Iris pigment epithelial cell (primary cell): ENCODE results near the gene SPACA7.
"Not testable (repeated sequence)": the region's sequence is repeated elsewhere in the genome, so short reads cannot be mapped to it uniquely, and the experiment has no call there.

Experiments
- DNase-seq: peaks from one replicate; pipeline ENCODE4 v3.0.0-alpha.2; 2011; ENCODE audit warnings: low read depth

Gene SPACA7

DNA sequence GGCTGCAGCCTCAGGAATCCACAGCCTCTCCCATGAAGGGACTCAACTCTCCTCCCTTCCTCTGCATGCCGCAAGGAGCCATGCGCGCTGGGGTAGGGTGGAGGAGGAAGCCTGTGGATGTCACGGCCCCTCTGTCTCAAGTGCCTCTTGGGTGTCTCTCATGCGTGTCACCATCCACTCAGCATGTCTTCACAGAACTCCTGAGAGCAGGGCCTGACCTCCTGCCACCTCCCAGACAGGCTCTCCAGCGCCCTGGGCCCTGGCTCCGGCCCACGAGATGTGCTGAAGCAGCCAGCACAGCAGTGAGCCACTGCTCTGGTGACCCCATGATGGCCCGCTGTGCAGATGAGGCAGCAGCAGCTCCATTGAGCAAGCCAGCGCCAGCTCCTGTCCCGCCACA is 25.9 kb upstream of the SPACA7 start:
- DNase-seq = no peak

GRCh38 chr13:112351825-112352224 is 24.3 kb upstream of the SPACA7 start:
- DNase-seq = no peak

DNA sequence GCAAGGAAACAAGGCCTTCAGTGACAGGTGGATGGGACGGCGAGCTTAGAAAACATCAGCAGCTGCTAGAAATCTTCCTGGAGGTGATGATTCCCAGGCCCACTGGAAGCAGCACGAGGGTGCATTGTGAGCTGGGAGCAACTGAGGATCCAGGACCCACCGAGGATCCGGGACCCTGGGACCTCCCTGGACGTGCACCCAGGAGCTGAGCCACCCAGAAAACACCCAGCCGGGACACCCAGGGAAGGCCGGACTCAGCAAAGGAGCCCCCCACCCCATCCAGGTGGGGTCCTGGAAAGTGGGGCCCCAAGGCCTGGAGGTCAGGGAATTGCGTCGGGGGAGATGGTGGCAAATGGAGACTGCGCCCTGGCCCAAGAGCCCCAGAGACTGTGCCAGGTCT is 22.3 kb upstream of the SPACA7 start:
- DNase-seq = no peak

DNA sequence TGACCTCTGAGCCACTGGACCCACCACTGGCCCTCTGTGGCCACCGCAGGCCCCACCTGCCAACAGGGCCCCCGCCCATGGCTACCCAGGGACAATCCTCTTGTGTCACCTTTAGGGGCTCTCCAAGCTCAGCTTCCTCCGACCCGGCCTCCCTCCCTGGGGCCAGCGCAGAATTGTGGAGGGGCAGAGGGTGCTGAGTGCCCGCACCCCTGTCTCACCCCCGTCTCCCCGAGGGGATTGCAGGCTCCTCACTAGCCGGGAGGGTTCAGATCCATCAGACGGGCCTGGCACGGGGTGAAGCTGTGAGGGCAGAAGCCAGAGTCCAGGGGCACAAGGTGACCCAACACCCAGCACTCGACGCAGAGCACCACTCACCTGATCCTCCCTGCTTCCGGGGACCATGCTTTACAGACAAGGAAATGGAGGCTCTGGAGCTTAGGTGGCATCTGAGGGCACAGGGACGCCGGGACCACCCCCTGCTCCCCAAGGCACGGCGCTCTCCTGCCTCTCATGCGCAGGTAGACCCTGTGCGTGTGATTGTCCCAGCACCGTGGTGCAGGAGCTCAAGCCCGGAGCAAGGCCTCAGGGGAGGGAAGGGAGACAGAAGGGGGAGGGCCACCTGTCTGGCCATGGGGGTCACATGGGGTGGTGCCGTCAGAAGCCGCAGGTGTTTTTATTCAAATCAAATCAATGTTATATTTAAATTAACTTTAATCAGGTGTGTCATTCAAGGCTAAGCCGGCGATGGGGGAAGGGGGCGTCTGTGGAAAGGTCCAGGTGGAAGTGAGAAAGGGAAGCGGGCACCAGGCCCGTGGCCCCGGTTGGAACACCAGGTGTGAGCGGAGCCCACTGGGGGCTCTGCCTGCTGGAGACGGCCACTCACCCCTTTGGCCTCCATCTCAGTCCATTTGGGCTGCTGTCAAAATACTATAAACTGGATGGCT is 21.6 kb upstream of the SPACA7 start:
- DNase-seq = no peak

- DNase-seq = no peak
These were observed 20.8 kb upstream of the SPACA7 start for GRCh38 chr13:112355274-112355838.

DNA sequence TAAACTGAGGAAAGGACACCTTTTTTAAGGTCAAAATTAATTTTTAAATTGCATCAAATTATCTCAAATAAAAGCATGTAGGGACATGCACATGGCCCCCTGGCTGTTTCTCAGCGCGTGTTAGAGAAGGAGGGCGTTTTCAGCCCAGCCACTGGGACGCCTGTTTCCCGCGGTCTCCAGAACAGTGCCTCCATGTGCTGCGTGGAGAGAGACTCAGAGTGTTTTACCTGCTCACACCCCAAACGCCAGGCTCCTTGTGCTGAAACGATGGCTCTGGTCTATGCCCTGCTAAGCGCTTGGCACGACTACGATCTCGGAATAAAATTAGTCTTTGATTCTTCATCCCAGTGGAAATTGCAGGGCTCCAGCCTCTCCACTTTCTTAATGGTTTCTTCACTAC is 20.0 kb upstream of the SPACA7 start:
- no peak for DNase-seq

GRCh38 chr13:112358156-112358555 is 18.0 kb upstream of the SPACA7 start:
- DNase-seq = no peak

DNA sequence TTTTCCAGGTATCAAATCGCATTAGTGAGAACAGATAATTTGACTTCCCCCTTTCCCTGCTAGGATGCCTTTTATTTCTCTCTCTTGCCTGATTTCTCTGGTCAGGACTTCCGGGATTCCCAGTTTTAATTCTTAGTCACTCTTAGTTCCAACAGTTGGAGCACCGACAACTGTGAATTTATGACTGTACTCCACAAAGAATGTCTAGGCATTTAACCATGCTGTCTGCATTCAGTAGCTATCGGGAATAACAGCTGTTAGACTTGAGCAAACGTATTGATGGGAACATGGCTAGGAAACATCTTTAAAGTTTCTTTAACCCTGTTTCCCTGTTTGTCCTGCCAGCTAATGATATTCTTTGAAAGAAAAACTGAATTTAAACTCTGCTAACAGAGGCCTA is 14.1 kb upstream of the SPACA7 start:
- DNase-seq = no peak

DNA sequence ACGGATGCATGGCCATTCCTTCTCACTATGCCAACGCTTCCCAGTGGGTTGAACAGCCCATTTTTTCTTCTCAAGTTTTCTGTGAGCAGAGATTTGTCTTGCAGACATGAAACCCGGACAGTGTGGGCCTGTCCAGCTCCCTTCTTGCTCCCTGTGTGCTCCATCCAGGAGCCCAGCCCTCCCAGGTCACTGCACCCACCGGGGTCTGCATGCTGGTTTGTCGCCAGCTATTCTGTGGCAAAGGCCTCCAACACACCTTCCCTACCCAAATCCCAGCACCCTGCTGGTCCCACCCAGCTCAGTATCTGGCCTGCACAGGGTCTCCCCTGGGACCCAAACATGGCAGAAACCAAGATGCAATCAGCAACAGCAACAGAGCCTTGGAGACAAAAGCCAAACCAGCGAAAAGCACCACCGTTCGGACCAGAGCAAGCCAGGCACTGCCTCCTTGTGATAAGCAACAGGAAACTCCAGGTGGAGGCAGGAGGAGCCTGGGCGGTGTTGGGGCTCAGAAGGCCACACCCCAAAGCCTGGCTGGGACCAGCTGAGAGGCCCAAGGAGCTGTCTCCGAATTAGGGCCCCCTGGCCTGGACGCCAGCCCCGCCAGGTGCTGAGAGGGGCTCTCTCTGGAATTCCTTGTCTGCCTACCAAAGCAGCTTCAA is 12.2 kb upstream of the SPACA7 start:
- no peak for DNase-seq

GRCh38 chr13:112366907-112367646 is 9.1 kb upstream of the SPACA7 start:
- no peak for DNase-seq

DNA sequence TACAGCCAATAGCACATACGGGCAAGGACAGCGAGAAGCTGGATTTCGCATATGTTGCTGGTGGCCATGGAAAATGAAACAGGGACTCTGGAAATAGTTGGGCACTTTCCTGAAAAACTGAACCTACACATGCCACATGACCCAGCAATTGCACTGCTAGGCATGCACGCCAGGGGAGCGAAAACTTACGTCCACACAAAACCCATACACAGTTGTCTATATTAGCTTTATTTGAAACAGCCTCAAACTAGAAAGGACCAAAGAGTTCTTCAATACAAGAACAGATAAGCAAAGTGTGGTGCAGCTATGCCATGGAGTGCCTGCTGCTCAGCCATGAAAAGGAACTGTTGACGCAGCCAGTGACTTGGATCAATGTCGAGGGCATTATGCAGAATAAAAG is 7.3 kb upstream of the SPACA7 start:
- no peak for DNase-seq

DNA sequence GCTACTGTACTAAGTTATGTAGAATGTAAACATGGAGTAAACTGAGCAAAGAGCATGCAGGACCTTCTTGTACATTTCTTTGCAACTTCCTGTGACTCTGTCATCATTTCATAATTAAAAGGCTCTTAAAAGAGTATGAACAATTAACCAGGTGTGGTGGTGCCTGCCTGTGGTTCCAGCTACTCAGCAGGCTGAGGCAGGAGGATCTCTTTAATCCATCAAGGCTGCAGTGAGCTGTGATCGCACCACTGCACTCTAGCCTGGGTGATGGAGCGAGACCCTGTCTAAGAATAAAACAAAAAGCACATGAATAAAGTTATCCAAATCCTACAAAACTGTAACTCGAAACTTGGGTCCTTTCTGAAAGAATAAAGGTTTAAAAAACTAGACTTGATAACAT is 5.8 kb upstream of the SPACA7 start:
- DNase-seq = no peak

GRCh38 chr13:112374271-112374670 is 1.9 kb upstream of the SPACA7 start:
- DNase-seq = no peak

GRCh38 chr13:112391746-112392145 is 15.6 kb downstream of the SPACA7 start:
- no peak for DNase-seq

- DNase-seq = no peak
These were observed 16.6 kb downstream of the SPACA7 start for GRCh38 chr13:112392719-112393118.

GRCh38 chr13:112395022-112395421 is 18.9 kb downstream of the SPACA7 start:
- DNase-seq = not testable (repeated sequence)

DNA sequence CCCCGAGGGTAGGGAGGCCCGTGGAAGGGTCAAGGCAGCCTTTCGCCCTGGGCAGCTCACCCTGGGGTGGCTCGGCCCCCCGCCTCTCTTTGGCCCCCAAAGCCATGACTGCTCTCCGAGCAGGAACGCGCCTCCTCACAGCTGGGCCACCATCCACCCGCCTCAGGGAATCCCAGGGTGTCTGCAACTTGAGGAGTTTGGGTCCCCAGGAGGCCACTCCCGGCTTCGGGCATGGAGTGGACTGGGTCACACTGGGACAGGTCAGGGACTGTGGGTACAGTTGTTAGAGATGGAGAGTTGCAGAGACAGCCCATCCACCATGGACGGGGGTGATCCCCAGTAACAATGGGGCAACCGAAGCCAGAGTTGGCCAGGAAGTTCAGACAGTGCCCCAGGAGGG is 19.8 kb downstream of the SPACA7 start:
- not testable (repeated sequence) for DNase-seq

GRCh38 chr13:112397108-112397507 is 21.0 kb downstream of the SPACA7 start:
- no peak for DNase-seq

DNA sequence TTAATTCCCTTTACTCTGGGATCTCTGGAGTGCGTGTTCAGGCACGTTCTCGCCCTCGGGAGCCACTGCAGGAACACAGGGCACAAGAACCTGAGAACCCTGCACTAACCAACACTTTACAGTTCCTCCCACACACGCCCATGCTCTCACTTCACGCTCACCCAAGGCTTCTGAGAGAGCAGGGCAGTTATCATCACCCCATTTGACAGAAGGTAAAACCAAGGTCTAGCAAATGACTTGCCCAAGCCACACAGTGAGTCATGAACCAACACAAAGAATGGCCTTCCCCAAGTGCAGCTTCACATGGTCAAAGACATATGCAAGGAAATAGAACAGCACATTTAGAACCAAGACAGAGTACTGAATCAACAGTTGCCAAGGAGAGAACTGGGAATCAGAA is 22.2 kb downstream of the SPACA7 start:
- DNase-seq = not testable (repeated sequence)

DNA sequence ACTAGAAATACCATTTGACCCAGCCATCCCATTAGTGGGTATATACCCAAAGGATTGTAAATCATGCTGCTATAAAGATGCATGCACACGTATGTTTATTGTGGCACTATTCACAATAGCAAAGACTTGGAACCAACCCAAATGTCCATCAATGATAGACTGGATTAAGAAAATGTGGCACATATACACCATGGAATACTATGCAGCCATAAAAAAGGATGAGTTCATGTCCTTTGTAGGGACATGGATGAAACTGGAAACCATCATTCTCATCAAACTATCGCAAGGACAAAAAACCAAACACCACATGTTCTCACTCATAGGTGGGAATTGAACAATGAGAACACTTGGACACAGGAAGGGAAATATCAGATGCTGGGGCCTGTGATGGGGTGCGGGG is 33.7 kb downstream of the SPACA7 start:
- not testable (repeated sequence) for DNase-seq

DNA sequence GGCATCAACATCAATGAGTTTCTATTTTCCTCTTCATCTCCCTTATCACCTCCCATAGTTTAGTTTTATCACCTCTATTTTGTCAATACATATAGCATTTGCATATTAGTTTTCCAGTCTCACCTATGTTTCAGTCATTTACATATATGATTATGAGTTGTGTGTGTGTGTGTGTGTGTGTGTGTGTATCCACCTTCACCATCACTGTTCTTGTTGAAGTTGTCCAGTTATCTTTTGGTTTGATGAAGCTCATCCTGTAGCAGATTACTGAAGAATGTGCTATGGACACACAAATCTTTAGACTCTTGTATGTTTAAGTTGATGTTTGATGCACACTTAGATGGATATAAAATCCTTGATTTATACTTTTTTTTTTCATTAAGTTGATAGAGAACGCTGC is 40.5 kb downstream of the SPACA7 start:
- no peak for DNase-seq

- DNase-seq = no peak
These were observed 40.9 kb downstream of the SPACA7 start for GRCh38 chr13:112417079-112417478.
